Activated naive CD8-positive, alpha-beta T cell (primary cell): Measurements from ENCODE around the gene CLDN12.

Experiments used
- H3K27ac Mint-ChIP-seq: one replicate; pipeline ENCODE4 v1.8.0; 2021; ENCODE audit warnings: mixed read lengths
- H3K27me3 Mint-ChIP-seq: one replicate; pipeline ENCODE4 v1.8.0; 2021; ENCODE audit warnings: mixed read lengths
- H3K36me3 Mint-ChIP-seq: one replicate; pipeline ENCODE4 v1.8.0; 2021; ENCODE audit warnings: mixed read lengths
- H3K4me1 Mint-ChIP-seq: one replicate; pipeline ENCODE4 v1.8.0; 2021; ENCODE audit warnings: low read depth, mixed read lengths
- H3K4me3 Mint-ChIP-seq: one replicate; pipeline ENCODE4 v1.8.0; 2021; ENCODE audit warnings: mild to moderate bottlenecking, mixed read lengths
- H3K9me3 Mint-ChIP-seq: one replicate; pipeline ENCODE4 v1.8.0; 2021; ENCODE audit warnings: low read depth, mixed read lengths

Gene CLDN12

GRCh38 chr7:90403174-90404113, at the start of gene CLDN12:
Gene CLDN12, plus strand, starts transcription at chr7:90403461. Its CDS starts 9,216 bp downstream, at chr7:90412677.
- Mint-ChIP-seq H3K4me3 (peak within 1 kb of the TSS; percentile 94), H3K27me3 (no peaks in the 10 kb centered on the region)

GRCh38 chr7:90383422-90383821, 19.8 kb upstream of the CLDN12 start:
- no peak overlapping the region for H3K4me3 Mint-ChIP-seq
- H3K27me3 Mint-ChIP-seq, result no peaks in the 10 kb centered on the region
- H3K27ac Mint-ChIP-seq, result no peak overlapping the region
- H3K36me3 Mint-ChIP-seq, result peaks cover 39% of the 10 kb centered on the region
- no peaks in the 10 kb centered on the region for H3K9me3 Mint-ChIP-seq
- no peaks in the 10 kb centered on the region for H3K4me1 Mint-ChIP-seq

More at GRCh38 chr7:90403174-90404113, at the start of gene CLDN12:
- Mint-ChIP-seq H3K4me1 (peaks cover 19% of the 10 kb centered on the region), H3K9me3 (peaks cover 9% of the 10 kb centered on the region), H3K27ac (peak within 1 kb of the TSS; percentile 80), H3K36me3 (peaks cover 5% of the 10 kb centered on the region)

GRCh38 chr7:90383861-90384260, 19.4 kb upstream of the CLDN12 start:
- H3K36me3 Mint-ChIP-seq, result peaks cover 38% of the 10 kb centered on the region
- no peak overlapping the region for H3K4me3 Mint-ChIP-seq
- no peaks in the 10 kb centered on the region for H3K4me1 Mint-ChIP-seq
- H3K27me3 Mint-ChIP-seq, result no peaks in the 10 kb centered on the region
- no peak overlapping the region for H3K27ac Mint-ChIP-seq
- H3K9me3 Mint-ChIP-seq, result no peaks in the 10 kb centered on the region

GRCh38 chr7:90384433-90384832, 18.8 kb upstream of the CLDN12 start:
- Mint-ChIP-seq H3K36me3 (peaks cover 35% of the 10 kb centered on the region), H3K4me3 (no peak overlapping the region), H3K27ac (no peak overlapping the region), H3K9me3 (no peaks in the 10 kb centered on the region), H3K4me1 (no peaks in the 10 kb centered on the region), H3K27me3 (no peaks in the 10 kb centered on the region)

DNA sequence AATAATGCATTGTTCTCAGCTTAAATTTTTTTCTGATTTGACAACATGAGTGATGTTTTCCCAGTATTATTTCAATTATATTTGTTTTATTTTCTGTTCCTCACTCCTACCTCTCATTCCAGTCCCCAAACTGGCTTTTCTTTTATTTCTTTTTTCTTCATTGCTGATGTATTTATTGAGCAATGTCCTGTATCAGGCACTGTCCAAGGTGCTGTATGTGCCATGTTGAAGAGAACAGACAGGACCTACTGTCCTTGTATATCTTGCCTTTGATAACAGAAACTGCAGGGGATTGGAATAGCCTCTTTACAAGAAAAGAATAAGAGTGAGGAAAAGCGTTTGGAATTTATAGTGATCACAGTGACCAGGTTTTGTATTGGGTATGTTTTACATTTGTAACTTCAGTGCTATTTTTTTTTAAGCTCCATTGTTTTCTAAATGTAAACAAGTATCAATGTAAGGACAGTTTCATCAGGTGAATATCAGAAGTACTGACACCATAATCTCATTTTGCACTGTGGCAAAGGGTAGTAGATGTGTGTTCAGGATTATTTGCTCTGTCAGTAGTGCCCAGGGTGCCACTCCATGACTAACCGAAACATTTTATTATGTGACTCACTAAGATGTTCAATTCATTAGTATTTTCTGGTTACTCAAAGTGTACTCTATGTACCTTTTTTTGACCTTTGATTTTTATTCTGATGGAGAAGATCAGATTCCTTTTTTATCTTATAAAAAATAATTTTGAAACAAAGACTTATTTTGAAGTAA, 15.6 kb upstream of the CLDN12 start:
- no peaks in the 10 kb centered on the region for H3K4me1 Mint-ChIP-seq
- no peaks in the 10 kb centered on the region for H3K27me3 Mint-ChIP-seq
- H3K4me3 Mint-ChIP-seq, result no peak overlapping the region
- no peak overlapping the region for H3K27ac Mint-ChIP-seq
- H3K9me3 Mint-ChIP-seq, result no peaks in the 10 kb centered on the region
- peaks cover 22% of the 10 kb centered on the region for H3K36me3 Mint-ChIP-seq

DNA sequence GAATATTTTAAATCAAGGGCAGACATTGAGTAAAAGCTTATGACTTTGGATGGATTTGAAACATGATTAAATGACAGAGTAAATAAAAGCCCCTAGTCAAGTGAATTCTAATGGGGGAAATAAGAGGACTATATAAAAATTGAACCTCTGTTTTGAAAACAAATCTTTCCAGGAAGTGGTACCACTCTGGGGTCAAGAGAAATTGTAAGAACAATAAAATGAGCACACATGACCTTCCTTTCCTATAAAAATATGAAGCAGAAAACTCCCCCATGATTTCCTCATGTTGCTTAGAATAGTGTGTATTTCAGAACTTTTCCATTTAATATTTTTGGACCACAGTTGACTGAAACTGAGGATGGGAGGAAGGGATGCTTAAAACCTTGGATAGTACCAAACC, 12.3 kb upstream of the CLDN12 start:
- no peaks in the 10 kb centered on the region for H3K27me3 Mint-ChIP-seq
- H3K4me3 Mint-ChIP-seq, result no peak overlapping the region
- no peak overlapping the region for H3K27ac Mint-ChIP-seq
- H3K9me3 Mint-ChIP-seq, result peaks cover 6% of the 10 kb centered on the region
- peaks cover 18% of the 10 kb centered on the region for H3K36me3 Mint-ChIP-seq
- no peaks in the 10 kb centered on the region for H3K4me1 Mint-ChIP-seq

DNA sequence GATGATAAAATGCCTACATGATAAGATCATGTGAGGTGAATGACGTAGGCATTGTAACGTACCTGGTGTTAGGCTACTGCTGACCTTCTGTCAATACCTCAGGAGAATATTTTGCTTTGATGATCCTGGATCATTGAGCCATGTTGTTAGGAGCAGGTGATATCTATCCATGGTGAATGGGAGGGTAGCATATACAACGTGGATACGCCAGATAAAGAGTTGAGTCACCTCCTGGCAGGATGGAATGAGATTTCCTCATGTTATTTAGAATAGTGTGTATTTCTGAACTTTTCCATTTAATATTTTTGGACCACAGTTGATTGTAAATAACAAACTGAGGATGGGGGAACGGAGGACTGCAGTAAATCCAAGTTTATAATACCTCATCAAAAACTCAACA, 11.8 kb upstream of the CLDN12 start:
- Mint-ChIP-seq H3K27ac (no peak overlapping the region), H3K4me1 (no peaks in the 10 kb centered on the region), H3K4me3 (no peak overlapping the region), H3K27me3 (no peaks in the 10 kb centered on the region), H3K9me3 (peaks cover 11% of the 10 kb centered on the region), H3K36me3 (peaks cover 22% of the 10 kb centered on the region)

GRCh38 chr7:90396420-90396819, 6.8 kb upstream of the CLDN12 start:
- no peak overlapping the region for H3K27ac Mint-ChIP-seq
- H3K4me3 Mint-ChIP-seq, result no peak overlapping the region
- no peaks in the 10 kb centered on the region for H3K4me1 Mint-ChIP-seq
- no peaks in the 10 kb centered on the region for H3K27me3 Mint-ChIP-seq
- H3K9me3 Mint-ChIP-seq, result peaks cover 23% of the 10 kb centered on the region
- H3K36me3 Mint-ChIP-seq, result peaks cover 12% of the 10 kb centered on the region

DNA sequence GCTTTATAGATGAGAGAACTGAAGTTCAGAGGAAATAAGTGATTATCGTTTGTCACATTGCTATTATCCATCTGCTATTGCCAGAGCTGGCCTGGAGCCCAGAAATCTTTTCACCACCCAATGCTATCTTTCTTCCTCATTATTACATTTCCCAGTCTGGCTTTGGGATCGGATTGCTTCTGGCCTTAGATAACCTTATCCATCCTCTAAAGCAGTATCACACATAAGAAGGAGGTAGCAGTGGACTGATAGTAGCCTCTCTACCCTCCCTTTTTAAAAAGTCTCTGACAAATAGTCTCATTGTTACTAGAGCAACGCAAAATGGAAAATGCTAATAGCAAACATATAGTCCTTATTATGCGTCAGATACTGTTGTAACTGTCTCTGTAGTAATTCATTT, 1.3 kb upstream of the CLDN12 start:
- H3K4me1 Mint-ChIP-seq, result peaks cover 19% of the 10 kb centered on the region
- H3K9me3 Mint-ChIP-seq, result peaks cover 12% of the 10 kb centered on the region
- no peak overlapping the region for H3K27ac Mint-ChIP-seq
- no peaks in the 10 kb centered on the region for H3K27me3 Mint-ChIP-seq
- H3K36me3 Mint-ChIP-seq, result peaks cover 2% of the 10 kb centered on the region
- no peak overlapping the region for H3K4me3 Mint-ChIP-seq

GRCh38 chr7:90402785-90403173, 482 bp upstream of the CLDN12 start:
- H3K4me3 Mint-ChIP-seq, result peak overlapping the region; percentile 94
- peak overlapping the region; percentile 80 for H3K27ac Mint-ChIP-seq
- peaks cover 4% of the 10 kb centered on the region for H3K36me3 Mint-ChIP-seq
- H3K4me1 Mint-ChIP-seq, result peaks cover 19% of the 10 kb centered on the region
- no peaks in the 10 kb centered on the region for H3K27me3 Mint-ChIP-seq
- peaks cover 12% of the 10 kb centered on the region for H3K9me3 Mint-ChIP-seq

DNA sequence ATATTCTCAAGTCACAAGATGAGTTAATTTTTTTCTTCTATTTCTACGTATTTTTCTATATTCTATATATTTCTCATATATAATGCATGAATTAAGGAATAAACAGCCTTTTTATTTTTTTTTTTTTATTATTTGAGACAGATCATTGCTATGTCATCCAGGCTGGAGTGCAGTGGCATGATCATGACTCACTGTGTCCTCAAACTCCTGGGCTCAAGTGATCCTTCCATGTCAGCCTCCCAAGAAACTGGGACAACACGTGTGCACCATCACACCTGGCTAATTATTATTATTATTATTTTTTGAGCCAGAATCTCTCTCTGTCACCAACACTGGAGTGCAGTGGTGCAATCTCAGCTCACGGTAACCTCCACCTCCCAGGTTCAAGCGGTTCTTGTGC, 1.5 kb downstream of the CLDN12 start:
- H3K27ac Mint-ChIP-seq, result no peak overlapping the region
- peaks cover 5% of the 10 kb centered on the region for H3K9me3 Mint-ChIP-seq
- H3K27me3 Mint-ChIP-seq, result no peaks in the 10 kb centered on the region
- H3K36me3 Mint-ChIP-seq, result peaks cover 4% of the 10 kb centered on the region
- H3K4me1 Mint-ChIP-seq, result peaks cover 19% of the 10 kb centered on the region
- peak overlapping the region; percentile 94 for H3K4me3 Mint-ChIP-seq

DNA sequence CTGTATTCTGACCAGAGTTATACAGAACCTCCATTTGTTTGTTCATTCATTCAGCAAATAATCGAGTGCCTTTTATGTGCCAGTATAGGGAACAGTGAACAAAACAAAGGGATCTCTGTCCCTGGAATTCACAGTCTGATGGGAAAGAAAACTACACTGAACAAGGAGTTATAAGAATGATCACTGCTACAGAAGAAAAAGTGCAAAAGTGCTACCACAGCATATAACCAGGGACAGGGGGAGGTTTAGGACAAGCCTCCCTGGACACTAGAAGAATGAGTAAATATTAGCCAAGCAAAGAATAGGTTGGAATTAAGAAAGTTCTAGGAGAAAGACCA, 4.2 kb downstream of the CLDN12 start:
- no peaks in the 10 kb centered on the region for H3K27me3 Mint-ChIP-seq
- no peak overlapping the region for H3K4me3 Mint-ChIP-seq
- H3K9me3 Mint-ChIP-seq, result no peaks in the 10 kb centered on the region
- peaks cover 19% of the 10 kb centered on the region for H3K4me1 Mint-ChIP-seq
- H3K36me3 Mint-ChIP-seq, result peaks cover 4% of the 10 kb centered on the region
- H3K27ac Mint-ChIP-seq, result no peak overlapping the region

DNA sequence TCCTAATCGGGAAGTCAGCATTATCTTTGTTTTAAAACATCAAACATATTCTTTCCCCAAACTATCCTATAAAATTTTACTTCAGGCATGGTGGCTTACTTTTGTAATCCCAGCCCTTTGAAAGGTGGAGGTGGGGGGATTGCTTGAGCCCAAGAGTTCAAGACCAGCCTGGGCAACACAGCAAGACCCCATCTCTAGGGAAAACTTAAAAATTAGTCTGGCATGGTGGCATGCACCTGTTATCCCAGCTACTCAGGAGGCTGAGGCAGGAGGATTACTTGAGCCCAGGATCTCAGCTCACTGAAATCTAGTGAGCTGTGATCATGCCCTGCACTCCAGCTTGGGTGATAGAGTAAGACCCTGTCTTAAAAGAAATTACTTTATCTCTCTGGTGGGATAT, 4.9 kb downstream of the CLDN12 start:
- Mint-ChIP-seq H3K36me3 (peaks cover 6% of the 10 kb centered on the region), H3K27me3 (no peaks in the 10 kb centered on the region), H3K4me1 (peaks cover 13% of the 10 kb centered on the region), H3K9me3 (no peaks in the 10 kb centered on the region), H3K4me3 (no peak overlapping the region), H3K27ac (no peak overlapping the region)

DNA sequence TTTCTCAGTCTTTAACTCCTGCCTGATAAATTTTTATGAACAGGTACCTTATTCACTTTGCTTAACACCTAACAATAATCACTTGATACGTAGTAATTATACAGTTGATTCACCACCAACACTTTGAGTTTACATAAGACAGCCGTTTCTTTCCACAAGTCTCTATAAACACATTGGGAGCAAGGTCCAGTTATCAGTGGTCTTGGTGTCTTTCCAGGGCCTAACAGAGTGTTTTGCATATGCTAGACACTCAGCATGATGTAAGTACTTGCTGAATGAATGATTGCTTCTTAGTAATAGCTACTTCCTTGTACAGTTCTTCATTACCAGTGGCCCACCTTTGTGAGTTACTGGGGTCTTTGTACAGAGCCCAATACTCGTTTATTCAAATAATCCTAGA, 6.4 kb downstream of the CLDN12 start:
- H3K27me3 Mint-ChIP-seq, result no peaks in the 10 kb centered on the region
- no peak overlapping the region for H3K4me3 Mint-ChIP-seq
- peaks cover 8% of the 10 kb centered on the region for H3K36me3 Mint-ChIP-seq
- H3K4me1 Mint-ChIP-seq, result no peaks in the 10 kb centered on the region
- no peaks in the 10 kb centered on the region for H3K9me3 Mint-ChIP-seq
- no peak overlapping the region for H3K27ac Mint-ChIP-seq

DNA sequence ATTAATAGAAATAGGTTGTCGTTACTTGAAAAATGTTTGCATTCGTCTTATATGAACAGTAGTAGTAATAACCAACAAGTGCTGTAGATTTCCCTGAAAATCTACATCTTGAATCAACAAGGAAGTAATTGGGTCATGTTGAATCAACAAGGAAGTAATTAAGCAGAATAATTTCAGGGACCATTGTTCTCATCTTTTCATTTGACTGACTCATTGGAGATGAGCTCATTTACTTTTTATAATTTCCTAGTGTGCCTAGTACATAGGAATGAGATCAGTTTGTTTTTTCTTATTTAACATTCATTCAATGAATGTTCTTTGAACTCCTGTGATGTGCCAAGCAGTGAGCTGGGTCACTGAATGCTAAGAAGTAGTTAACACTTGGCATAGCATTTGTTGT, 8.2 kb downstream of the CLDN12 start:
- Mint-ChIP-seq H3K36me3 (peaks cover 8% of the 10 kb centered on the region), H3K27ac (no peak overlapping the region), H3K4me3 (no peak overlapping the region), H3K27me3 (no peaks in the 10 kb centered on the region), H3K4me1 (no peaks in the 10 kb centered on the region), H3K9me3 (no peaks in the 10 kb centered on the region)
